ENCODE measurements around the gene IDH3G.

DNA sequence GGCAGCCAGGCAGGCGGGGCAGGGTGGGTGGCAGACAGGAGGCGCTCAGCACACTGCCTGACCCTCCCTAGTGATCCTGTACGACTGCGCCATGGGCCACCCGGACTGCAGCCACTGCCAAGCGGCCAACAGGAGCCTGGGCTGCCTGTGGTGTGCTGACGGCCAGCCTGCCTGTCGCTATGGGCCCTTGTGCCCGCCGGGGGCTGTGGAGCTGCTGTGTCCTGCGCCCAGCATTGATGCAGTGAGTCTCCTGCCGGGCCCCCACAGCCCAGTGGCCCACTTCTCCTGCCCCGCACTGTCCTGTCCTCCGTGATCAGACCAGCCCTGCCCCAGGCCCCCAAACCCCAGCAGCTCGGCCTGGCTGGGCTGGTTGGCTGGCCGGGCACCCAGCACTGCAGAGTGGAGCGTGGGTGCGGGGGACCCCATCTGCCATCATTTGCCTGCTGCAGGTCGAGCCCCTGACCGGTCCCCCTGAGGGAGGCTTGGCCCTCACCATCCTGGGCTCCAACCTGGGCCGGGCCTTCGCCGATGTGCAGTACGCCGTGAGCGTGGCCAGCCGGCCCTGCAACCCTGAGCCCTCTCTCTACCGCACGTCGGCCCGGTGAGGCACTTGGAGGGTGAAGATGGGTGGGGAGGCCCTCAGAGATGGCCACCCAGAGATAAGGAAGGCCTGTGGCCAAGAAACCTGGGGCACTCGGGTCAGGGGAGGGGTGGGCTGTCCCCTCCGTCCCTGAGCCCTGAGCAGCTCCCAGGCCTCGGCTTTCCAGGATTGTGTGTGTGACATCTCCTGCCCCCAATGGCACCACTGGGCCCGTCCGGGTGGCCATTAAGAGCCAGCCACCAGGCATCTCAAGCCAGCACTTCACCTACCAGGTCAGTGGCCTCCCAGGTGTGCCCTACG is 22.5 kb downstream of the IDH3G start:
- TF ChIP-seq CTCF (IDR thresholded peaks at IDR 0.05) (no peak), POLR2A (IDR thresholded peaks at IDR 0.05) (no peak)

Measured in uterus (tissue), 2 donors.